Stimulated activated naive CD4-positive, alpha-beta T cell treated with Interleukin-2 at 50 U/mL for 16 hours (primary cell): ENCODE results near the gene PPP2CA.
"Not testable (repeated sequence)": the region's sequence is repeated elsewhere in the genome, so short reads cannot be mapped to it uniquely, and the experiment has no call there.

Experiments
- DNase-seq: peaks from one replicate; lab custom pipeline; 2025; lab: John Stamatoyannopoulos, UW

Gene PPP2CA

GRCh38 chr5:134245101-134245604 is 19.3 kb upstream of the PPP2CA start:
- DNase-seq, result no peak

- no peak for DNase-seq
Measured at GRCh38 chr5:134242146-134242545, 16.3 kb upstream of the PPP2CA start.

- DNase-seq, result no peak
Measured at GRCh38 chr5:134240421-134240962, 14.6 kb upstream of the PPP2CA start.

GRCh38 chr5:134236820-134237219 is 10.9 kb upstream of the PPP2CA start:
- DNase-seq, result no peak

- no peak for DNase-seq
Measured at GRCh38 chr5:134236318-134236717, 10.4 kb upstream of the PPP2CA start.

- no peak for DNase-seq
Measured at GRCh38 chr5:134228624-134229023, 2.8 kb upstream of the PPP2CA start.

- no peak for DNase-seq
Measured at GRCh38 chr5:134227776-134228175, 1.9 kb upstream of the PPP2CA start.

- DNase-seq, result no peak
Measured at GRCh38 chr5:134227259-134227658, 1.4 kb upstream of the PPP2CA start.

- DNase-seq, result peak; percentile 87
Measured at GRCh38 chr5:134226441-134227192, 744 bp upstream of the PPP2CA start.

- DNase-seq, result peak; percentile 67
Measured at GRCh38 chr5:134224888-134225779, 739 bp downstream of the PPP2CA start.

- DNase-seq, result no peak
Measured at GRCh38 chr5:134223406-134224248, 2.2 kb downstream of the PPP2CA start.

- not testable (repeated sequence) for DNase-seq
Measured at GRCh38 chr5:134221690-134222089, 4.2 kb downstream of the PPP2CA start.

- no peak for DNase-seq
Measured at GRCh38 chr5:134215757-134216156, 10.1 kb downstream of the PPP2CA start.

- not testable (repeated sequence) for DNase-seq
Measured at GRCh38 chr5:134211263-134212031, 14.4 kb downstream of the PPP2CA start.

- DNase-seq, result no peak
Measured at GRCh38 chr5:134209477-134210245, 16.2 kb downstream of the PPP2CA start.

- no peak for DNase-seq
Measured at GRCh38 chr5:134207696-134208095, 18.2 kb downstream of the PPP2CA start.

GRCh38 chr5:134206627-134207160 is 19.2 kb downstream of the PPP2CA start:
- DNase-seq, result no peak

- no peak for DNase-seq
Measured at GRCh38 chr5:134204575-134204974, 21.3 kb downstream of the PPP2CA start.

- no peak for DNase-seq
Measured at GRCh38 chr5:134203630-134204029, 22.2 kb downstream of the PPP2CA start.

- DNase-seq, result no peak
Measured at GRCh38 chr5:134195666-134196065, 30.2 kb downstream of the PPP2CA start.
